GM18858 (cell line): ENCODE measurements around the gene ZNF90.
"Not testable (repeated sequence)": the region's sequence is repeated elsewhere in the genome, so short reads cannot be mapped to it uniquely, and the experiment has no call there.

Experiments used
- ATAC-seq: cut with Tn5 transposase; IDR thresholded peaks from one replicate; pipeline ENCODE4 v1.9.1; 2021; ENCODE audit not compliant: unreplicated experiment

The ZNF90 gene

DNA sequence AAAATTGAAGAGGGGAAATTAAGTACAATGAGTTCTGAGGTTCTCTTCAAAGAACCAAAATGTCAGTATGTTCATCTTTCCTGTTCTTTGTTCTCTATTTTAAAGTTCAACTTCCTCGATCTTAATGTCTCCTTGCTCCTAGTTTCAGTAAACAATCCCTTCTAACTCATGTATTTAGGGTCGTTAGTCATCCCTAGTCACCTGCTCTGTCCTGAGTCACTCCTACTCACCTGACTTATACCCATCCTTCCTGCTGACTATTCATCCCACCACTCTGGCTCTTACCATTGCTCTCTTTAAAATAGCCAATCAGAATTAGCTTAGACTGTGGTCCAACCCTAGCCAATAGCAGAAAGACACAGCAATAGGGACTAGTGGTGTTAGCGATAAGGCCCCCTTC is 24.3 kb downstream of the ZNF90 start:
- ATAC-seq, result no peak

DNA sequence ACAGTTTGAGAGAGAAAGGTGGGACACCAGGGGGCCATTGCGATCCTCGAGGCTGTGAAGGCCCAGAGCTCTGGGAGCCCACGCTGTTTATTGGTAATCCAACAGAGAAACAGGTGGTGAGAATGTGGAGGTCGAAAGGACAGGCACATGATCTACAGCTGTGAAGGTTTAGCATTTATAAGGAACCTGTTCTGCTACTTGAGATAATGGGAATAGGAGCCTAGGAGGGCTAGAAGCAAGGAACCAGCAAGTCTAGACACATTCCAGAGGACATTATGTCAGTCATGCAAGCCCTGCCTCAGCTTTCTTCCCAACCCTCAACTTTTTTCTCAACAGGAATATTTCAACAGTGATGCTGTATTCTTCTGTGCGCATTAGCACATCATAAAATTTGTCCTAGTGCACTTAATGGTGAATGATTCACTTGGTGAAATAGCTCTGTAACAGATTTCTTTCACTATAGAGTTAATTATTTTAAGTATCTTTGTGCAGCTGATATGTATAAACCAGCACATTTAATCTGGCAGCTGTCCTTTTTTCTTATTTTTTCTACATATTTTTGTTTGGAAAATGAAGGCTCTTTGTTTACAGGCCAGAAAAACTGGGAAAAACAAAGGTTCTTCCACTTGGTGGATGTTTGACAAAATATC is 25.4 kb downstream of the ZNF90 start:
- ATAC-seq, result no peak

DNA sequence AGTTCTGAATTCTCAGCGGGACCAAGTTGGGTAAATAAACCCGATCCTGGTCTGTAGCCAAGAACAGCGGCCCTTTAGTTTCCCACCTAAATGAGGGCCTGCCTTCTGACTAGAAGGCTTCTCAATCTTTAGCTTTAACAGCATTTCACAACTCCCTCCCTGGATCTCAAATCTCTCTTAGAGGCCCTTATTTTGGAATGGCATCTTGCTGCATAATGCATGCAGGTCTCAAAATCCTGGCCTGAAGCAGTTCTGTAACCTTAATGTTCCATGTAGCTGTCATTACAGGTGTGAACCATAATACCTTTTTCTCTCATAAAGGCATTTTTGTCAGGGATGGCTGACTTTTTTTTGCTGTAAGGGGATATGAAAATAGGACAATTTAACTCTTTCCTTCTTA is 29.5 kb downstream of the ZNF90 start:
- ATAC-seq, result no peak

DNA sequence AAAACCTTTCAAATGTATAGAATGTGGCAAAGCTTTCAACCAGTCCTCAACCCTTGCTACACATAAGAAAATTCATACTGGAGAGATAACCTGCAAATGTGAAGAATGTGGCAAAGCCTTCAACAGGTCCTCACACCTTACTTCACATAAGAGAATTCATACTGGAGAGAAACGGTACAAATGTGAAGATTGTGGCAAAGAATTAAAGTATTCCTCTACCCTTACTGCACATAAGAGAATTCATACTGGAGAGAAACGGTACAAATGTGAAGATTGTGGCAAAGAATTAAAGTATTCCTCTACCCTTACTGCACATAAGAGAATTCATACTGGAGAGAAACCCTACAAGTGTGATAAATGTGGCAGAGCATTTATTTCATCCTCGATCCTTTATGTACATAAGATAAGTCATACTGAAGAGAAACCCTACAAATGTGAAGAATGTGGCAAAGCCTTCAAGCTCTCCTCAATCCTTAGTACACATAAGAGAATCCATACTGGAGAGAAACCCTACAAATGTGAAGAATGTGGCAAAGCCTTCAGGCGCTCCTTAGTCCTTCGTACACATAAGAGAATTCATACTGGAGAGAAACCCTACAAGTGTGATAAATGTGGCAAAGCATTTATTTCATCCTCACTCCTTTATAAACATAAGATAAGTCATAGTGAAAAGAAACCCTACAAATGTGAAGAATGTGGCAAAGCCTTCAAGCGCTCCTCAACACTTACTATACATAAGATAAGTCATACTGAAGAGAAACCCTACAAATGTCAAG is 40.5 kb downstream of the ZNF90 start:
- not testable (repeated sequence) for ATAC-seq

DNA sequence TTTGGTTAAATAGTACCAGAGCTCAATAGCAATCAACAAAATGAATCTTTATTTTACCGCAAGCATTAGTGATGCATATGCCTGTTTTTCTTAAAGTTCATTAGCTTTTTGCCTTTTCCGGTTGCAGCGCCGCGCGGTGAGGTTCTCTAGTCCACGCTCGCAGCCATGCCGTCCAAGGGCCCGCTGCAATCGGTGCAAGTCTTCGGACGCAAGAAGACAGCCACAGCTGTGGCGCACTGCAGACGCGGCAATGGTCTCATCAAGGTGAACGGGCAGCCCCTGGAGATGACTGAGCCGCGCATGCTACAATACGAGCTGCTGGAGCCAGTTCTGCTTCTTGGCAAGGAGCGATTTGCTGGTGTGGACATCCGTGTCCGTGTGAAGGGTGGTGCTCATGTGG is 47.1 kb downstream of the ZNF90 start:
- ATAC-seq, result no peak

DNA sequence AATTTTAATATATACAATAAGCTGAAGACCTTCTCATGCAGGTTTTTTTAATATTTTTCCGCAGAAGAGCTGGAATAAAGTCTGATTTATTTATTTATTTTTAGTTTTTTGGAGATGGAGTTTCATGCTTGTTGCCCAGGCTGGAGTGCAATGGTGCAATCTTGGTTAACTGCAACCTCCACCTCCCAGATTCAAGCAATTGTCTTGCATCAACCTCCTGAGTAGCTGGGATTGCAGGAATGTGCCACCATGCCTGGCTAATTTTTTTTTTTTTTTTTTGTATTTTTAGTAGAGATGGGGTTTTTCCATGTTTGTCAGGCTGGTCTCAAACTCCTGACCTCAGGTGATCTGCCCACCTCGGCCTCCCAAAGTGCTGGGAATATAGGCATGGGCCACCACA is 55.1 kb downstream of the ZNF90 start:
- not testable (repeated sequence) for ATAC-seq

DNA sequence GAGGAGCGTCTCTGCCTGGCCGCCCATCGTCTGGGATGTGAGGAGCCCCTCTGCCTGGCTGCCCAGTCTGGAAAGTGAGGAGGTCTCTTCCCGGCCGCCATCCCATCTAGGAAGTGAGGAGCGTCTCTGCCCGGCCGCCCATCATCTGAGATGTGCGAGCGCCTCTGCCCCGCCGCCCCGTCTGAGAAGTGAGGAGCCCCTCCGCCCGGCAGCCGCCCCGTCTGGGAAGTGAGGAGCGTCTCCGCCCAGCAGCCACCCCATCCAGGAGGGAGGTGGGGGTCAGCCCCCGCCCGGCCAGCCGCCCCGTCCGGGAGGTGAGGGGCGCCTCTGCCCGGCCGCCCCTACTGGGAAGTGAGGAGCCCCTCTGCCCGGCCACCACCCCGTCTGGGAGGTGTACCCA is 59.9 kb downstream of the ZNF90 start:
- ATAC-seq, result not testable (repeated sequence)

DNA sequence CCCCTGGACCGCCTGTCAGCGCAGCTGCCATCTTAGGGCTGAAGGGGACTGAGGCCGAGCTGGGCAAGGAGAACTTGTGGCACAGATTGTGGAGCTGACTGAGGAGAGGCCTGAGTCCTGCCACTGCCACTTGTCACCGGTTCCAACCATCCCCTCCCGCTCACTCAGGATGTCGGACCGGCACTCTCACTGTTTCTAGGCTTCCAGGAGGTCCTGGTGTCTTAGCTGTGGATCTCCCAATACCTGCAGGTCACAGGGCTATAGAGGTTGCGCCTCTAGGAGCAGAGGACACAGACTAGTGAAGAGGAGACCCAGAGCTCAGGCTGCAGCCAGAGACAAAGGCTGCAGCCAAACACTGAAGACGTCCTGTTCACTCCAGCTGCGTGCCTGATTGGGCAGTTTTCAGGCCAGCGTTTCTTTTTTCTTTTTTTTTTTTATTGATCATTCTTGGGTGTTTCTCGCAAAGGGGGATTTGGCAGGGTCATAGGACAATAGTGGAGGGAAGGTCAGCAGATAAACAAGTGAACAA is 73.9 kb downstream of the ZNF90 start:
- no peak for ATAC-seq

DNA sequence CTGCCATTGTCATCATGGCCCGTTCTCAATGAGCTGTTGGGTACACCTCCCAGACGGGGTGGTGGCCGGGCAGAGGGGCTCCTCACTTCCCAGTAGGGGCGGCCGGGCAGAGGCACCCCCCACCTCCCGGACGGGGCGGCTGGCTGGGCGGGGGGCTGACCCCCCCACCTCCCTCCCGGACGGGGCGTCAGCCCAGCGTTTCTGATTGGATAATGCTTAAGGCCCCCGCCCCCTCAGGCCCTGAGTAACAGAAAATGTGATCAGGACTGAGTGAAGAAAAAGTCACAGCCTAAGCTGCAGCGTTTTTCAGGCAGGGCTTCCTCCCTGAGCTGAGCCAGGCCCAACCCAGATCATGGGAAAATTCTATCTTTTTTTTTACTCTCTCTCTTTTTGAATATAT is 74.7 kb downstream of the ZNF90 start:
- not testable (repeated sequence) for ATAC-seq

DNA sequence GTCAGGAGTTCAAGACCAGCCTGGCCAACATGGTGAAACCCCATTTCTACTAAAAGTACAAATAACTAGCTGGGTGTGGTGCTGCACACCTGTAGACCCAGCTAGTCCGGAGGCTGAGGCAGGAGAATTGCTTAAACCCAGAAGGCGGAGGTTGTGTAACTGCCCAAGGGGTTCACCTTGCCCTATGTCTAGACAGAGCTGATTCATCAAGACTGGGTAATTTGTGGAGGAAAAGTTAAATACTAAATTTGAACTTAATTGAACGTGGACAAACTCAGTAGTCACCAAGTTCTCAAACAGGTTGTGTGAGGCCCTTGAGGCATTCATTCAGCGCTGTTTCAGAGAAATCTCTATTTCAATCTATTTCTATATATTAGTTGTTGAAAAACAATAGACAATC is 75.5 kb downstream of the ZNF90 start:
- no peak for ATAC-seq

DNA sequence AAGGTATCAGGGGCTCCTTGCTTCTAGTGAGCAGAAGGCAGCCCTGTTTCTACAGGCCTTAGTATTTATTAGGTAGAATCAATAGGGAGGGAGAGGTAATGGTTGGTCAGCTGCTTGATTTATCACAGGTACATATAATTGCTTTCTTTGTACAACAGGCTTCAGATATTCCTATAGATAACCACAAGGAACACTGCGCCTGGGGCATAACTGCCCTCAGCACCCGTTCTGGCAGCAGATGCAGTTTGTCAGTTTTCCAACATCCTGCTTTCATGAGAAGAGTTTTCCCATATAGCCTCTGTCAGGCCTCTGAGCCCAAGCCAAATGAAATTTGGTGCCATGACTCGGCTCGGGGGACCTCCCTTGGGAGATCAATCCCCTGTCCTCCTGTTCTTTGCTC is 76.8 kb downstream of the ZNF90 start:
- no peak for ATAC-seq

DNA sequence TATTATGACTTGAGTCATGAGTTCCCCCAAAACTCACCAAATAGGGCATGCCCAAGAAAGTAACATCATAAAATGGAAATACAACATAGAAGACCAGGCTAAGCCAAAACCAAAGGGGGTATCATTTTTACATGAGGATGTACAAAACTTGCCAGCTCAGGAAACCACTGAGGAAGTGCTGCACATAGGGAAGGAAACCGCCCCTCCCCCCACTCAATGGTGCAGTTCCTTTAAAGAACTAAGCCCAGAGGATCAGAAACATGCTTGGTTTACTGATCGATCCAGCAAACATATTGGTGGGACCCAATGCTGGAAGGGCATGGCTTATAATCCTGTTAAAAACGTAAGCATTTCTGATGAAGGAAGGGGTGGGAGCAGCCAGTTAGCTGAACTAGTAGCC is 85.0 kb downstream of the ZNF90 start:
- no peak for ATAC-seq

DNA sequence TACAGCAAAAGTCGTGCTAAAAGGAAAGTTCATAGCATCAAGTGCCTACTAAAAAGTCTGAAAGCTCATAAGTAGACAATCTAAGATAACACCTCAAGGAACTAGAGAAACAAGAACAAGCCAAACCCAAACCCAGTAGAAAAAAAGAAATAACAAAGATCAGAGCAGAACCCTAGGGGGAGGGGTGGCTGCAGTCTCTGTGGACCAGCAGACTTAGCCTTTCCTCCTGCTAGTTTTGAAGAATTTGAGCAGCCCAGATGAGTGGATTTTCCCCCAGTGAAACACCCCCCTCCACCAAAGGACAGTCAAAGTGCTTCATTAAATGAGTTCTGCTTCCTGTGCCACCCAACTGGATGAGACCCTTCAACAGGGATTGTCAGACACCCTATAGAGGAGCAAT is 86.7 kb downstream of the ZNF90 start:
- no peak for ATAC-seq

DNA sequence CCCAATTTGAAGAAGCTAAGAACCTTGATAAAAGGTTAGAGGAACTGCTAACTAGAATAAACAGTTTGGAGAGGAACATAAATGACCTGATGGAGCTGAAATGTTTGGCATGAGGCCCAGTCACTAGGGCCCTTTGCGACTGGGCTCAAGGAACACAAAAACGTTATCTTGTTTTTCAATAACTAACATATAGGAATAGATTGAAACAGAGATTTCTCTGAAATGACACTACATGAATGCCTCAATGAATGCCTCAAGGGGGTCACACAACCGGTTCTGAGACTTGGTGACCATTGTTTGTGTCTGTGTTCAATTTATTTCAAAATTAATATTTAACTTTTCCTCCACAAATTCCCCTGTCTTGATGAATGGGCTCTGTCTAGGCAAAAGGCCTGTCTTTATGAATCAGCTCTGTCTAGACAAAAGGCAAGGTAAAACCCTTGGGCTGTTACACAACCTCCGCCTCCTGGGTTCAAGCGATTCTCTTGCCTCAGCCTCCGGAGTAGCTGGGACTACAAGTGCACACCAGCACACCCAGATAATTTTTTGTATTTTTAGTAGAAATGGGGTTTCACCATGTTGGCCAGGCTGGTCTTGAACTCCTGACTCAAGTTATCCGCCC is 88.3 kb downstream of the ZNF90 start:
- no peak for ATAC-seq

DNA sequence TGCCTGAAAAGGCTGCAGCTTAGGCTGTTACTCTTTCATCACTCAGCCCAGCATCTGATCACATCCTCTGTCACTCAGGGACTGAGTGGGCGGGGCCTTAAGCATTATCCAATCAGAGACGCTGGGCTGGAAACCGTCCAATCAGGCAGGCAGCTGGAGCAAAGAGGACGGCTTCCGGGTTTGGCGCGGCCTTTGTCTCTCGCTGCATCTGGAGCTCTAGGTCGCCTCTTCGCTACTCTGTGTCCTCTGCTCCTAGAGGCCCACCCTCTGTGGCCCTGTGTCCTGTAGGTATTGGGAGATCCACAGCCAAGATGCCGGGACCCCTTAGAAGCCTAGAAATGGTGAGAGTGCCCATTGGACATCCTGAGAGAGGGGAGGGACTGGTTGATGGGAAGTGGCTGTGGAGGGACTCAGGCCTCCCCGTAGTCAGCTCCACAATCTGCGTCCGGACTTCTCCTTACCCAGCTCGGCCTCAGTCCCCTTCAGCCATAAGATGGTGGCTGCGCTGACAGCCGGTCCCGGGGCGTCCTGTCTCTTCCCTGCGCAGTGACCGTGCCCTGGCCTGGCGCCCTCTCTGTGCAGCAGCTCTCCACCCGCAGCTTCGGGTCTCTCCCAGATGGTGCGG is 89.3 kb downstream of the ZNF90 start, which contains the start of gene ZNF486:
Gene ZNF486, plus strand, starts transcription at position 195 of the 625 bp plus-strand sequence. Its CDS starts 117 bp downstream, at position 312.
- no peak for ATAC-seq

DNA sequence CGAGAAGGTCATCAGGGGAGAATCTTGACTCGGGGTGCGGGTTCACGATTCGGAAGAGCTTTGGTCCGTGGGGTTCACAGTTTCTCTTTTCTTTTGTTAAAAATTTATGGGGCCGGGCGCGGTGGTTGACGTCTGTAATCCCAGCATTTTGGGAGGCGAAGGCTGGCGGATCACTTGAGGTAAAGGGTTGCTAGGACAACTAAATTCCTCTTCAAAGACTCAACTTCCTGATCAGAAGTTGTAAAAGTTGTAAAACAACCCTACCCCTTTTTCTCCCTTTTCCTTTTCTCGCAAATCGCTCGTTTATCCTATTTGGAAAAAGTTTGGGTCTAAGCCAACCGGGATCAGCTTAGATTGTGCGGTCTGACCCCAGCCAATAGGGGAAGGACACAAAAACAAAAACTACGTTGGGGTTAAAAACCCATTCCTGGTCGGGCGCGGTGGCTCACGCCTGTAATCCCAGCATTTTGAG is 89.9 kb downstream of the ZNF90 start:
- ATAC-seq, result no peak
